ENCODE results near the gene GPSM1.

The GPSM1 gene

GRCh38 chr9:136296434-136297015 is 30.8 kb upstream of the GPSM1 start:
- no peak overlapping the region for H3K4me3 ChIP-seq (ENCODE audit: low read length)
- no peak for TF ChIP-seq CTCF (conservative IDR thresholded peaks at IDR 0.05; ENCODE audit: low read depth, low read length)
- DNase-seq (ENCODE audit: low read depth): no peak

GRCh38 chr9:136297016-136297691 is 30.2 kb upstream of the GPSM1 start:
- DNase-seq (ENCODE audit: low read depth): no peak
- H3K4me3 ChIP-seq (ENCODE audit: low read length): no peak overlapping the region
- TF ChIP-seq CTCF (conservative IDR thresholded peaks at IDR 0.05; ENCODE audit: low read depth, low read length): no peak

- no peak for DNase-seq (ENCODE audit: low read depth)
- H3K4me3 ChIP-seq (ENCODE audit: low read length): no peak overlapping the region
- TF ChIP-seq CTCF (conservative IDR thresholded peaks at IDR 0.05; ENCODE audit: low read depth, low read length): no peak
These were observed 29.3 kb upstream of the GPSM1 start for GRCh38 chr9:136297766-136298735.

GRCh38 chr9:136299116-136299515 is 28.2 kb upstream of the GPSM1 start:
- TF ChIP-seq CTCF (conservative IDR thresholded peaks at IDR 0.05; ENCODE audit: low read depth, low read length): no peak
- no peak for DNase-seq (ENCODE audit: low read depth)
- no peak overlapping the region for H3K4me3 ChIP-seq (ENCODE audit: low read length)

GRCh38 chr9:136299541-136299940 is 27.8 kb upstream of the GPSM1 start:
- no peak overlapping the region for H3K4me3 ChIP-seq (ENCODE audit: low read length)
- TF ChIP-seq CTCF (conservative IDR thresholded peaks at IDR 0.05; ENCODE audit: low read depth, low read length): no peak

GRCh38 chr9:136300016-136300545 is 27.3 kb upstream of the GPSM1 start:
- no peak for TF ChIP-seq CTCF (conservative IDR thresholded peaks at IDR 0.05; ENCODE audit: low read depth, low read length)
- no peak overlapping the region for H3K4me3 ChIP-seq (ENCODE audit: low read length)
- DNase-seq (ENCODE audit: low read depth): no peak

More at GRCh38 chr9:136299541-136299940, 27.8 kb upstream of the GPSM1 start:
- DNase-seq (ENCODE audit: low read depth): no peak
